B cell (primary cell): Measurements from ENCODE around the gene SMG9. TPM values are rescaled to one million over a fixed set of nuclear protein-coding genes. Genes with fewer than 3 reads are reported as not detected.
A peak's percentile ranks its signal among the peaks of the same experiment; 100 is the strongest.

ENCODE experiments used
- ATAC-seq: fragments of 200-7000 bp; cut with Tn5 transposase; one replicate; pipeline ENCODE4 v1.10.0; 2021; ENCODE audit warnings: low read depth, mild to moderate bottlenecking, moderate number of reproducible peaks, moderate library complexity
- CTCF ChIA-PET: fragments of 350-600 bp; sonication (Branson Sonifier 250); formaldehyde crosslinking; loops from one replicate; lab custom pipeline; 2021; ENCODE audit warnings: antibody characterized with exemption, inconsistent platforms; lab: Charles Lee
- POLR2A ChIA-PET: fragments of 350-600 bp; sonication (Branson Sonifier 250); formaldehyde crosslinking; loops from one replicate; lab custom pipeline; 2021; ENCODE audit warnings: antibody characterized with exemption; lab: Charles Lee
- DNase-seq: peaks from one replicate; pipeline ENCODE4 v3.0.0; 2013
- H2AFZ ChIP-seq: 2 replicates; pipeline ENCODE4 v1.6.1; 2012; ENCODE audit warnings: mild to moderate bottlenecking, low read depth, low read length; ENCODE audit not compliant: insufficient read depth, poor library complexity, severe bottlenecking
- H3K27ac ChIP-seq, 2 donors: 1 replicate in 1 of 2; 2 replicates in 1 of 2; pipeline ENCODE4 v1.5.1; 2012 to 2013; ENCODE audit warnings: low read length in 2 of 2, mild to moderate bottlenecking in 2 of 2, moderate library complexity in 1 of 2
- H3K27me3 ChIP-seq, 4 experiments: fragments of 200-600 bp in 1 of 4; sonication (generic) in 1 of 4; replicated peaks in 1 of 4; 1 replicate in 2 of 4; 2 replicates in 2 of 4; pipeline versions ENCODE4 v1.6.1 to v1.7.0; 2013 to 2016; ENCODE audit warnings: low read length in 3 of 4, mild to moderate bottlenecking in 2 of 4, mixed read lengths in 1 of 4, moderate library complexity in 1 of 4; ENCODE audit not compliant: insufficient read depth in 4 of 4, control insufficient read depth in 3 of 4; ENCODE audit errors: control extremely low read depth in 1 of 4
- H3K36me3 ChIP-seq, 2 experiments: replicated peaks in 1 of 2; 1 replicate in 1 of 2; 2 replicates in 1 of 2; pipeline versions ENCODE4 v1.6.1 to v1.7.1; 2013; ENCODE audit warnings: low read length in 1 of 2; ENCODE audit not compliant: insufficient read depth in 2 of 2, control insufficient read depth in 1 of 2; ENCODE audit errors: control extremely low read depth in 1 of 2, extremely low read depth in 1 of 2
- H3K4me1 ChIP-seq, 2 donors: fragments of 200-600 bp in 1 of 2; sonication (generic) in 1 of 2; 1 replicate in 1 of 2; 2 replicates in 1 of 2; pipeline versions ENCODE4 v1.5.1 to v1.6.1; 2013 to 2017; ENCODE audit warnings: low read length in 2 of 2; ENCODE audit not compliant: control insufficient read depth in 2 of 2, insufficient read depth in 2 of 2
- H3K4me2 ChIP-seq: replicated peaks from 2 replicates; pipeline ENCODE3; 2012; ENCODE audit warnings: mild to moderate bottlenecking, low read depth, low read length; ENCODE audit not compliant: poor library complexity, severe bottlenecking
- H3K4me3 ChIP-seq, 5 experiments: fragments of 200-600 bp in 1 of 5; sonication (generic) in 1 of 5; 1 replicate in 3 of 5; 2 replicates in 2 of 5; pipeline versions ENCODE4 v1.5.1 to v1.7.0; 2011 to 2016; ENCODE audit warnings: low read length in 4 of 5, mild to moderate bottlenecking in 4 of 5, low read depth in 2 of 5, control low read depth in 1 of 5, moderate library complexity in 1 of 5; ENCODE audit not compliant: insufficient read depth in 1 of 5; ENCODE audit errors: control extremely low read depth in 1 of 5, extremely low read depth in 1 of 5
- H3K79me2 ChIP-seq: fragments of 200-600 bp; sonication (generic); one replicate; pipeline ENCODE4 v1.6.0; 2016; ENCODE audit warnings: low read length; ENCODE audit not compliant: control insufficient read depth, insufficient read depth
- H3K9ac ChIP-seq: fragments of 200-600 bp; sonication (generic); 2 replicates; pipeline ENCODE4 v1.6.1; 2017; ENCODE audit warnings: mild to moderate bottlenecking, low read length, moderate library complexity
- H3K9me3 ChIP-seq, 3 donors: one replicate each; pipeline versions ENCODE4 v1.6.1 to v1.7.1; 2013; ENCODE audit warnings: low read length in 2 of 3; ENCODE audit not compliant: control insufficient read depth in 2 of 3, insufficient read depth in 1 of 3; ENCODE audit errors: control extremely low read depth in 1 of 3
- H4K20me1 ChIP-seq: 2 replicates; pipeline ENCODE4 v1.6.0; 2012; ENCODE audit warnings: mild to moderate bottlenecking, low read length; ENCODE audit not compliant: insufficient read depth, control insufficient read depth, poor library complexity, severe bottlenecking
- H3K27ac Mint-ChIP-seq: one replicate; pipeline ENCODE4 v1.8.0; 2021; ENCODE audit warnings: mixed read lengths
- H3K27me3 Mint-ChIP-seq: one replicate; pipeline ENCODE4 v1.8.0; 2021; ENCODE audit warnings: mixed read lengths
- H3K4me1 Mint-ChIP-seq: one replicate; pipeline ENCODE4 v1.8.0; 2021; ENCODE audit warnings: mixed read lengths
- H3K4me3 Mint-ChIP-seq: one replicate; pipeline ENCODE4 v1.8.0; 2021; ENCODE audit warnings: mixed read lengths
- H3K9me3 Mint-ChIP-seq: one replicate; pipeline ENCODE4 v1.8.0; 2022; ENCODE audit warnings: mixed read lengths; ENCODE audit not compliant: insufficient read depth
- EZH2 ChIP-seq: IDR thresholded peaks from 2 replicates; pipeline ENCODE4 v1.6.1; 2012; ENCODE audit warnings: borderline replicate concordance, low read depth, mild to moderate bottlenecking, moderate library complexity, low read length; ENCODE audit not compliant: insufficient read depth, poor library complexity, severe bottlenecking
- WGBS: methylation state at CpG from one replicate; pipeline ENCODE4 v1.1.5; 2013; ENCODE audit warnings: missing lambda C conversion rate; ENCODE audit not compliant: insufficient coverage; 5-methylcytosine and 5-hydroxymethylcytosine counted together
- intact Hi-C: fragments of 100-400 bp; cut with micrococcal nuclease; formaldehyde crosslinking; loops from one replicate; pipeline ENCODE4 v1.10.0; 2022
- polyA plus RNA-seq: library from polyadenylated mRNA; depleted of rRNA; stranded (reverse); fragments of >200 nt; gene quantifications from 2 replicates; pipeline ENCODE4 v1.2.3, GENCODE V29; 2012
- total RNA-seq, 2 donors: library from RNA; stranded (reverse); fragments of 120-200 nt in 1 of 2; gene quantifications; 1 replicate in 1 of 2; 2 replicates in 1 of 2; pipeline versions ENCODE4 v1.2.3 to v1.2.4, GENCODE V29; 2013 to 2022
- TF ChIP-seq, protein P1 (sequence below): fragments of 200-600 bp; IDR thresholded peaks from one replicate; pipeline ENCODE4 v1.8.0; 2022; ENCODE audit warnings: antibody characterized with exemption, mild to moderate bottlenecking

SMG9 gene
- total and polyA plus RNA-seq, 2 donors (not counting 1 experiment from before 2014, with no cell fraction given) = 33.9 to 87.5 TPM

DNA sequence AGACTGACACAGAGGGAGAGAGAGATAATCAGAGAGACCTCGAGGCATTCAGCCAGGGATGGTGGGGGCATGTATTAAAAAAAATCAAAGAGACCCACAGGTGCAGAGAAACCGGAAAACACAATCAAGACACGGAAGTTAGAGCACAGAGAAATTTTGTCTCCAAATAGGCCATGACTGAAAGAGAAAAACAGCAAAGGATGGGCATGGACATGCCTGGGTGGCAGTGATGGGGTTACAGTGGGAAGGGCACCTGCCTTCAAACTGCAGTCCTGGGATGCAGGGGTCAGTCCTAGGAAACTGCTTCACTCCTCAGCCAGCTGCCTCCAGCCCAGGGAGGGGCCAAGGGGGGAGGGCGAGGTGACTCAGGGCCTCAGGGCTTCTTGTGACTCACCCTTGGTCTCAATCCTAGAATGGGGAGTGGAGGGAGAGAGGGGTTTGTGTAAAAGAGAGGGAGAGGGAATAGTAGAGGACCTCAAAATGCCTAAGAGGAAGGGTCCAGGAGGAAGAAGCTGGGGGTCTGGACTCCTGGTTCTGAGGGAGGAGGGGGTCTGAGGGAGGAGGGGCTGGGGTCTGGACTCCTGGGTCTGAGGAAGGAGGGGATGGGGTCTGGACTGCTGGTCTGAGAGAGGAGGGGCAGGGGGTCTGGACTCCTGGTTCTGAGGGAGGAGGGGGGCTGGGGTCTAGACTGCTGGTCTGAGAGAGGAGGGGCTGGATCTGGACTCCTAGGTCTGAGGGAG is 29.6 kb upstream of the SMG9 start:
- H3K9me3 ChIP-seq = no peaks in the 10 kb centered on the region
- no peaks in the 10 kb centered on the region for H3K36me3 ChIP-seq
- intact Hi-C loops = loop anchor here (2.0 to 10.0 kb wide), 2 partner anchors 116 to 340 kb away; no protein-coding TSS in a partner anchor
- Mint-ChIP-seq H3K4me1 (peaks cover 55% of the 10 kb centered on the region), H3K27me3 (no peaks in the 10 kb centered on the region), H3K4me3 (peak overlapping the region; percentile 93), H3K27ac (peak overlapping the region; percentile 99), H3K9me3 (no peaks in the 10 kb centered on the region)
- H4K20me1 ChIP-seq = no peaks in the 10 kb centered on the region
- POLR2A ChIA-PET = interaction anchor here (0.8 to 9.3 kb wide), 4 partner anchors 31 to 1716 kb away, joined by 7 to 89 read pairs (median 14); partner anchors contain the start of genes BLOC1S3 and SMG9
- CTCF ChIA-PET = interaction anchor here (0.9 to 11.3 kb wide), 12 partner anchors 13 to 338 kb away, joined by 3 to 237 read pairs (median 4); partner anchors contain the start of gene SMG9
- peak overlapping the region; percentile 73 to 85 for H3K27ac ChIP-seq
- H3K4me3 ChIP-seq = peak overlapping the region in 2 of 5 experiments; percentile 18 to 31
- DNase-seq = peak; percentile 65
- TF ChIP-seq, protein P1, sequence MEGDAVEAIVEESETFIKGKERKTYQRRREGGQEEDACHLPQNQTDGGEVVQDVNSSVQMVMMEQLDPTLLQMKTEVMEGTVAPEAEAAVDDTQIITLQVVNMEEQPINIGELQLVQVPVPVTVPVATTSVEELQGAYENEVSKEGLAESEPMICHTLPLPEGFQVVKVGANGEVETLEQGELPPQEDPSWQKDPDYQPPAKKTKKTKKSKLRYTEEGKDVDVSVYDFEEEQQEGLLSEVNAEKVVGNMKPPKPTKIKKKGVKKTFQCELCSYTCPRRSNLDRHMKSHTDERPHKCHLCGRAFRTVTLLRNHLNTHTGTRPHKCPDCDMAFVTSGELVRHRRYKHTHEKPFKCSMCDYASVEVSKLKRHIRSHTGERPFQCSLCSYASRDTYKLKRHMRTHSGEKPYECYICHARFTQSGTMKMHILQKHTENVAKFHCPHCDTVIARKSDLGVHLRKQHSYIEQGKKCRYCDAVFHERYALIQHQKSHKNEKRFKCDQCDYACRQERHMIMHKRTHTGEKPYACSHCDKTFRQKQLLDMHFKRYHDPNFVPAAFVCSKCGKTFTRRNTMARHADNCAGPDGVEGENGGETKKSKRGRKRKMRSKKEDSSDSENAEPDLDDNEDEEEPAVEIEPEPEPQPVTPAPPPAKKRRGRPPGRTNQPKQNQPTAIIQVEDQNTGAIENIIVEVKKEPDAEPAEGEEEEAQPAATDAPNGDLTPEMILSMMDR = no peak
- no peak for TF ChIP-seq EZH2
- 47% methylated on average over 4 of the region's 4 CpGs for WGBS
- no peaks in the 10 kb centered on the region for H3K27me3 ChIP-seq
- H3K79me2 ChIP-seq = peaks cover 20% of the 10 kb centered on the region
- H3K9ac ChIP-seq = peak overlapping the region; percentile 38
- peaks cover 42 to 59% of the 10 kb centered on the region in 2 donors for H3K4me1 ChIP-seq
- ATAC-seq = no peak
- peak overlapping the region; percentile 85 for H3K4me2 ChIP-seq
- peak overlapping the region; percentile 11 for H2AFZ ChIP-seq
